ENCODE data around the gene LCN10.
"Not testable (repeated sequence)": the region's sequence is repeated elsewhere in the genome, so short reads cannot be mapped to it uniquely, and the experiment has no call there.

LCN10 gene

DNA sequence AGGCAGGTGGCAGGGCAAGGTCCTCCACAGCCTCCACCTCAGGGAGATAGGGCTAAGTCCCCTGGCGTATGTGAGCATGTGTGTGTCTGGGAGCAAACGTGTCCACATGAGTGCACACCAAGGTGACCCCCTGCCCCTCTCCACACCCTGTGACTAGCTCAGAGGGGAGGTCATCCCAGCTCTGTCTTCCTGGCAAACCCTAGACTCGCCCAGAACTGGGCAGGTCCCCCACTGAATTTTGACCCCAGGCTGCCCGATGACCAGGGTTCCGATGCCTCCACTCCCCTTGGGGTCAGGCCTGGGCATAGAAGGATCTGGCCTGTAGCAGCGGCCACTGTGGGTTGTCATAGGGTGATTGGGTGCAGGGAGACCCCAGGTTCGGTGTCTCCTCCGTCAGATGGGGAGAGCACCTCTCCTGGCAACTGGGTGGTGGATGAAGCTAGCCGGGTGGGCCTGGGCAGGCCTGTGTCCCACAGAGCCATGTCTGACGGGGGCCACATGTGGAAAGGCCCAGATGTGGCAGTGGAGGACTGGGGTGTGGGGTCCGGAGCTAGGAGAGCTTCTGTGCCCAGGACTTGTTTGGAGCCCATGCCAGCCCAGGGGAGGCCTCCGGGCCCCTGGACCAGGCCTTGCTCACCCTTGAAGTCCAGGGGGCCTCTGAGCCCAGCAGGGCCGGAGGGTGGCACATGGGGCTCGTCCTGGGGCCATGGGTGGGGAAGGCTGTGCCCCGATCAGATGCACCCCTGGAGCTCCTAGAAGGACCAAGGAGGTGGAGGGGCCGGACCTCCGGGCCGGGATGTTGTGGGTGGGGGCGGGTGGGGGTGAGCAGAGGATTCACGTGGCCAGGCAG, 24.2 kb downstream of the LCN10 start:
- DNase-seq: no peak

DNA sequence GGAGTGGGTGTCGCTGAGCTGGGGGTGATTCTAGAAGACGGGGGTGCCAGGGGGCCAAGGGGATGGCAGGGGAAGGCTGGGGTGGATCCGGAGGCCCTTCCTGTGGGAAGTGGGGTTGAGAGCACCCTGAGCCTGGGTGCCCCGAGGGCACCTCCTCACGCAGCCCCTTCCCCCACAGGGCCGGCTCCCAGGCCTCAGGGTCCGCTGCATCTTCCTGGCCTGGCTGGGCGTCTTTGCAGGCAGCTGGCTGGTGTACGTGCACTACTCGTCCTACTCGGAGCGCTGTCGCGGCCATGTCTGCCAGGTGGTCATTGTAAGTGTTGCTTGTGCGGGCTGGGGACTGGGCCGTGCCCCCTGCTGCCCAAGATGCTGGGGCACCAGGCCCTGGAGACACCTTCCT, 25.3 kb downstream of the LCN10 start:
- DNase-seq: no peak

DNA sequence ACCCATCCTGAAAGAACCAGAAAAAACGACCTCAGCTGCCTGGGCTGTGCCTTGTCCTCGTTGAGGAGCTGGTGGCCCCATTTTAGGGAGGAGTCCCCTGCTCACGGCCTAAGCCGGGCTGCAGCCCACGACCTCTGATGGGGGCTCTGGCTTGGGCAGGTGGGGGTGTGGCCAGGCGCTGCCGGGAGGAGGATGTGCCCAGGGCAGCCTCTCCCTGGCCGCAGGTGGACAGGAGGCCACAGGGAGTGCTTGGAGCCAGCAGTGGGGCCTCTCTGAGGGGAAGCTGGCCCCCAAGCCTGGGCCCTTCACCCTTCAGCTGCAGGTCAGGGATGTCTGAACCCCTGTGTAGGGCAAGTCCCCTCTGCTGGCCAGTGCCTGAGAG, 27.9 kb downstream of the LCN10 start:
- DNase-seq: no peak

DNA sequence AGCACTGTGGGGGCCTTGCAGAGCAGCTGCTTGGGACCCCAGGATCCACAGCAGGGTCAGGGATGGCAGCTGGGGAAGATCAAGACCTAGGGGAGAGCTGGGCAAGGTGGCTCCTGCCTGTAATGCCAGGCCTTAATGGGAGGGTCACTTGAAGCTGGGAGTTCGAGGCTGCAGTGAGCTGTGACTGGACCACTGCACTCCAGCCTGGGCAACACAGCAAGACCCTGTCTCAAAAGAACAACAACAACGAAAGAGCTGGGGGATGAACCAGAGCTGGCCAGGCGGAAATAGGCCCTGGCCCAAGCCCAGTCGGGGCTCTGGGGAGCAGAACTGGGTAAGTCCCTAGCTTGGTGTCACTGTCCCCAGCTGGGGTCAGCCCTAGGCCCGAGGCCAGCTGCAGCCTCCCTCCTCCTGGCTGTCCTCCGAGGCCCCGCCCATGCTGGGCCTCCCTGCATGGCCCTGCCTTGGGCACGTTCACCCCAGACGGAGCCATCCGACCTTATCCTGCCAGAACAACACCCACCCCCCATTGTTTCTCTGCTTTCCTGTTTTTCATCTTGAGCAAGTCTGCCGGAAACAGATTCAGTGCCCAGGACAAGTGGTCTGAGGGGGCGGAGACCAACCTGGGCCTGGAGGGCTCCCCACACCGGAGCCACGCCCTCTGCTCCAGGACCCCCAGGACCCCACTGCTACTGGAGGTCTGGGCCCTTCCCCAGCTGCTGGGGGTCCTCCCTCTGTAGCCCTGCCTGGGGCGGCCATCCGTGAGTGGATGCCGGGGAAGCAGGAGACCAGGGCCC, 28.4 kb downstream of the LCN10 start:
- no peak for DNase-seq

DNA sequence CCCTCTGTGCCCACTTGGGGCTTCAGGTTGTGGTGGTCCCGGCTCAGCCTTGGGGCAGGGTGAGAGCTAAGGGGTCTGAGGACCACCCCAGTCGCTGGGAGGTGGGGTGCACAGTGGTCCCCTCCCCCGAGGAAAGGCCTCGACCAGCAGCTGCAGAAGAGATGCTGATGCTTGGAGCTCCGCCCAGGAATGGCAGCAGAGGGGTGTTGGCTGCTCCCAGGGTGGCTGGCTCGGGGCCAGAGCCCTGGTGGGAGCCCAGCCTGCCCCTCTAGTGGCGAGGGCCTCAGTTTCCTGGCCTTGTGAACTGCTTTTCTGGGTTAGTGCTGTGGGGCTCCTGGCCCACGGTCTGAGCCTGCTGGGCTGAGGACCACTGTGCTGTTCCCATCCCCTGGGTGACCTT, 29.2 kb downstream of the LCN10 start:
- no peak for DNase-seq

DNA sequence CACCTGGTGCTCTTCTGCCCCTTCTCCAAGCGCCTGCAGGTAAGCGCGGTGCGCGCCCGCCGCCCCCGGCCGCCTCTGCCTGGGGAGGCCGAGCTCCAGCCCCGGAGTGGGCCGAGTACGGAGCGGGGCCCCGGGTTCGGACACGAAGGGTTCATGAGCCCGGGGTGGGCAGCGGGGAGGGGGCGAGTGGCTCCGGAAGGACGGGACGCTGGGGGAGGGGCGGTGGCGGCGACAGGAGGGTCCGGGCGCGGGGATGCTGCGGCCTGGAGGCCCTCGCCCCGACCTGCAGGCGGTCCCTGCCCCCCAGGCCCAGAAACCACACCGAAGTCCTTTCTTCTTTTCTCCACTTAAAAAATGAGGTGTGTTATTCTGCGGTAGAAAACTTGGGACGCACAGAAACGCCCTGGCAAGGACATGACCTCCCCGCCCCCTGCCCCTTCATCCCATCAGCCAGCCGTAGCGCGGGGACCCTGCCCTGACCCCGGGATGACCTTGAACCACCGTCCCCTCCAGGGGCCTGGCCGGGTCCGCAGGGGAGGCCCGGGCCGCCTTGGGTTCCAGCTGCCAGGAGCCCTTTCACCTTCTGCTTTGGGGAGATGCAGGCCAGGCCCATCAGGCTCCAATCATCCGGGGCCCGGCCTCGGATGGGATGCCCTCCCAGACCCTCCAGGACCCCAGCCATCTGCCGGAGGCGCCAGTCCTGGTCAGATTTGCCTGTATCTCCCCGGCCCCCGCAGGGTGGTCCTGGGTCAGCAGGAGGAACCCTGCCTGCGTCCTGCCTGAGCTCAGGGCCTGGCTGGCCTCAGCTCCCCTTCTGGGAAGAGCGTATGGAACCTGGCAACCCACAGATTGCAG, 29.8 kb downstream of the LCN10 start:
- no peak for DNase-seq

DNA sequence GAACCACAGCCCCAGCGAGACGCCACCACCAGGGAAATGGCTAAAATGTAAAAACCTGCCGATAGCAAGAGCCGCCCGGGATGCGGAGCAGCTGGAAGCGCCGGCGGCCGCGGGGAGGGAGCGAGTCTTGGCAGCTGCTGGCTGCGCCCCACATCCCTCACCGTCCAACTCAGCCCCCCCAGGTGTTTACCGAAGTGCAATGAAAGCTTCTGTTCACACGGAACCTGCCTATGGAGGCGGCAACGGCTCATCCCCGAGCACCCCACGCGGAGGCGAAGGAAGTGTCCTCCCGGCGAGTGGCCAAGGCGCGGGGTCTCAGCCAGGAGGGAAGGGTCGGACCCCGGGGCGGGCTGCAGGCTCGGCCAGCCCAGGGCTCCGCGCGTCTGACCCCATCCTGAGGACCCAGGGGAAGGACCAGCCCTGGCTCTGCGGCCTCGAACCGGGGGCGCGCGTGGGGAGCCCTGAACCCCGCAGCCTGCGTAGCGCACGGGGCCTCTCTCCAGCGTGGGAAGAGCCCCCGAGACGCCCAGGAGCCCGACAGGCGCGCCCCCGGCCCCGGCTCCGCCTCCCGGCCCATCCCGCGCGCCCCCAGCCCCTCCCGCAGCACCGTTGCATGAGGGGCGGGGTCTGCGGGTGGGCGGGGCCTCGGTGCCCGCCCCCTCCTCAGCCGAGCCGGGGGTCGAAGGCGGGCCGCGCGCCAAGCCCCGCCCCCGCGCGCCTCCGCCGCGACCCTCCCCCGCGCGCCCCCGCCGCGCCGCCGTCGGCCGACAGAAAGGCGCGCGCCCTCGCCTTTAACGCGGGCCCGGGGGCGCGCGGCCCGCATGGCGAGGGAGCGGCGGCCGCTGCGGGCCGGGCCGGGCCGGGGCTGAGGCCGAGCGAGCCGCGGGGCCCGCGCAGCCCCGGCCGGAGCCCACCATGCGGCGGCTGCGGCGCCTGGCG, 30.7 kb downstream of the LCN10 start, which contains the start of gene DIPK1B:
Gene DIPK1B, plus strand, starts transcription at position 822 of the 939 bp plus-strand sequence. Its CDS starts 94 bp downstream, at position 916.
- DNase-seq: peak; percentile 42

DNA sequence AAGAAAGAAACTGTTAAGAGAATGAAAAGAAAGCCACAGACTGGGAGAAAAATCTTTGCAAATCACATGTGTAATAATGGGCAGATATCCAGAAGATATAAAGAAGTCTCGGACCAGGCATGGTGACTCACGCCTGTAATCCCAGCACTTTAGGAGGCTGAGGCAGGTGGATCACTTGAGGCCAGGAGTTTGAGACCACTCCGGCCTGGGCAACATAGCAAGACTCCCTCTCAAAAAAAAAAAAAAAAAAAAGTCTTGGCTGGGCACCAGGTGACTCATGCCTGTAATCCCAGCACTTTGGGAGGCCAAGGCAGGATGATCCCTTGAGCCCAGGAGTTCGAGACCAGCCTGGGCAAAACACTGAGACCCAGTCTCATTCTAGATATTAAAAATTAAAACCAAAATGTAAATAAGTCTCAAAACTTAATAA, 31.5 kb downstream of the LCN10 start:
- not testable (repeated sequence) for DNase-seq

DNA sequence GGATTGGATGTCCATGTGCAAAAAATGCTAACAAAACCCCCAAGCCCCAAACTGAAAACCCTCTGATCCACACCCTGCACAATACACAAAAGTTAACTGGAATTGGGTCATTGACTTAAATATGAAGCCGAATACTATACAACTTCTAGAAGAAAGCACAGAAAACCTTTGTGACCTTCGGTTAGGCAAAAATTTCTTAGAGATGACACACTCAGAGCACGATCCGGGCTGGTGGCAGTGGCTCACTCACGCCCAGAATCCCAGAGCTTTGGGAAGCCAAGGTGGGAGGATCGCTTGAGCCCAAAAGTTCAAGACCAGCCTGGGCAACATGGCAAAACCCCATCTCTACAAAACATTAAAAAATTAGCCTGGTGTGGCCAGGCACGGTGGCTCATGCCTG, 32.2 kb downstream of the LCN10 start:
- DNase-seq: no peak

DNA sequence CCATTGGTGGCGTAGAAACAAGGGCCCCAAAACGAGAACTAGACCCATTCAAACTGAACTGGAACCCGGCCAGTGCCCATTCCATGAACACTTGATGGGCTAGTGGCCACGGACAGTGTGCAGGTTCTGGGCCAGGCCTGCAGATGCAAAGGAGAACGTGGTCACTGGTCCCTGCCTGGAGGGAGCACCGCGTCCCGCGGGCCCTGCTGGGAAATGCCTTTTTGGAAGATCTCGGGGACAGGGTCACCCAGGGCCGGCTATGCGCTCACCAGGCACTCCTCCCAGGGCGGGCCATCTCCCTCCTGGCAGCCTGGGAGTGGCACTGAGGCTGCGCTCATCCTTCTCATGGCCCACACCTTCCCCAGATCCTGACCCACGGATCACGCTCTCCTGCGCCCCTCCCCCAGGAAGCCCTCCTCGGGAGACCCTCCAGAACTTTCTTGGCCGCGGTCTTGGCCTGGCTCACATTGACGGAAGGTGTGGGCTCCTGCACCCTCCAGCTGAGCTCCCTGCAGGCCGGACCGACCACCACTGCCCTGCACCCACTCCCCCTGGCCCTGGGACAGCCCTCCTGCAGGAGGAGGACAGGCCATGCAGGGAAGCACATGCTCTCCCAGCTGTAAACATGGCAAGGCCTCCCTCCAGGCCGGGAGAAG, 33.2 kb downstream of the LCN10 start:
- no peak for DNase-seq

DNA sequence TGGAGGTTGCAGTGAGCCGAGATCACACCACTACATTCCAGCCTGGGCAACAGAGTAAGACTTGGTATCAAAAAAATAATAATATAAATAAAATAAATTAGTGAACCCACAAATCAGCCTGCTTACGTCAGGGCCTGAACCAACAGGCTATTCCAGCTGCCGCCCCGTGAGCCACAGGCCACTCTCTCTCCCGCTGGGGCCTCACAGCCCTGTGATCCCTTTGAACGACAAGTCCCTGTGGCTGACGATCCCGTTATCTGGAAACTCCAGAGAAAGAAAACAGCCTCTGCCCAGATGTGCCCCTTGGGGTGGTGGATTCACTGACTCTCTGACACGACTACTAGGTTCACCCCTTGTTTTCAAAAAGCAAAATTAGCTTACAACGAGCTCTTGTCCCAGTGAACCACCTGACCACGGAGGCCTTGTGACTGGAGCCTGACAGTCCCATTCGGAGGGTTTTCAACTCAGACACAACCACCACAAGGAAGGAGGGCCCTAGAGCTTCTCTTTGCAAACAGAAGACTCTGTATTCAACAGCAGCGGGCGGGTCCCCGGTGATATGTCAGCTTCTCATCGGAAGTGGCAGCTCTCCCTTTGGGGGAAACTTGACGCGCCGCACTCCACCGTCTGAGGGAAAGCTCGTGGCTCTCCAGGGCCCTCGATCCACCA, 34.8 kb downstream of the LCN10 start:
- DNase-seq: no peak

DNA sequence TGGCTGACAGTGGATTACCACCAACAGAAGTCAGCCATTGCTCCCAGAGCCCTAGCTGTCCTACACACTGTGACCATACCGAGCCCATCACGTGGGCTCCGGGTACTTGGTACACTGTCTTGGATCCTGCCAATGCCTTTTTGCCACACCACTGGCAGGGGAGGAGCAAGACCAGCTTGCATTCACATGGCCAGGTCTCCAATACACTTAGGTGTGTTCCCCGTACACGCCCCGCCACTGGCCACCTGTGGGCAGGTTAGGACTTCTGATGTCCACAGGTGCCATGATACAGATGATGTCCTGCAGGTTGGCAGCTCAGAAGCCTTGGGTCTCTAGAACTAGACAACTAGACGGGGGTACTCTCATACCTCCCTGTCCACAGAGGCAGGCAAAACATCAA, 35.7 kb downstream of the LCN10 start:
- no peak for DNase-seq

DNA sequence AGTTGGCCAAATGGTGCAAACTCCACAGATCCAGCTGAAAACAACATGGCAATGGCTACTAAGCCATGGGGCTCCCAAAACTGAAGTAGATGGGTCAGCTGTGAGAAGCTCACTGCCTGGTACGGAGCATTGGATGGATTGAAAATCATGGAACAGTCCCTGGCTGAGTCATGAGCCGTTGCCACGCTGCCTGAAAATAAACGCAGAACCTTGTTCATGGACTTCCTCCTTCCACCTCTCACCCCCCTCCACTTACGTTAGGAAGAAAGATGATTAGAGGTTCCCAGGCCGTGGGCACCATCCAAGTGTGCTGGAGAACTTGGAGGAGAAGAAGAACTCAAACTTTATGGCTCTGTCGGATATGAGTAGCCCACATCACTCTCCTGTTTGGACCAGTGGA, 37.2 kb downstream of the LCN10 start:
- DNase-seq: no peak

DNA sequence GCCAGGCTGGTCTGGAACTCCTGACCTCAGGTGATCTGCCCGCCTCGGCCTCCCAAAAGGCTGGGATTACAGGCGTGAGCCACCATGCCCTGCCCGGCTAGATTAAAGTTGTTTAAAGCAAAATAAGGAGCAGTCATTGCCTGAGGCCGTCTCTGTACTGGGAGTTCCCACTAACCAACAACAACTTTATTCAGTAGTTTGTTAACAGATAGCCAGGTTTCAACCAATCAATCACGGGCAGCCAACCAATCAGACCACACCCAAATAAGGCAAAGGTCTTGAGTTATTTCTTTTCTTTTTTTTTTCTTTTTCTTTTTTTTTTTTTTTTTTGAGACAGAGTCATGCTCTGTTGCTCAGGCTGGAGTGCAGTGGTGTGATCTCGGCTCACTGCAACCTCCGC, 38.0 kb downstream of the LCN10 start:
- not testable (repeated sequence) for DNase-seq

DNA sequence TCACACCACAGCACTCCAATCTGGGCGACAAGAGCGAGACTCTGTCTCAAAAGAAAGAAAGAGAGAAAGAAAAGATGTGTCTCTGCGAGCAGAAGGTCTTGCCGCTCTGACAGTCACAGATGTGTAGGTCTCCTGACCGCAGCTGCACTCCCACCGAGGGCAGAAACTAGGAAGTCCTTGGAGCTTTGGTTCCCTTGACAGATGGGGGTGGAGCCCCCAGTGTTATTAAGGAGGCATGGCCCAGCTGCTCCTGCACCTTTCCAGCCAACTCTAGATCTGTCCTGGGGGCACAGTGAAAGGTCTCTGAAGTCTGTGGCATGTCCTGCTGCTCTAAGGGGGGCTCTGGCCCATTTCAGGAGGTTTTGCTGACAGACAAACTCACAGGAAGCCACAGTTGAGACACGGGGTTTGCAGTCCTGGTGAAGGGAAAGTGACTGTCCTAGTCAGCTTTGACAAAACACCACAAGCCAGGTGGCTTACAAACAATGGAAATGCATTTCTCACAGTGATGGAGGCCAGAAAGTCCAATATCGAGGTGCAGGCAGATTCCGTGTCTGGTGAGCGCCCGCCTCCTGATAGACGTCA, 39.4 kb downstream of the LCN10 start:
- no peak for DNase-seq

DNA sequence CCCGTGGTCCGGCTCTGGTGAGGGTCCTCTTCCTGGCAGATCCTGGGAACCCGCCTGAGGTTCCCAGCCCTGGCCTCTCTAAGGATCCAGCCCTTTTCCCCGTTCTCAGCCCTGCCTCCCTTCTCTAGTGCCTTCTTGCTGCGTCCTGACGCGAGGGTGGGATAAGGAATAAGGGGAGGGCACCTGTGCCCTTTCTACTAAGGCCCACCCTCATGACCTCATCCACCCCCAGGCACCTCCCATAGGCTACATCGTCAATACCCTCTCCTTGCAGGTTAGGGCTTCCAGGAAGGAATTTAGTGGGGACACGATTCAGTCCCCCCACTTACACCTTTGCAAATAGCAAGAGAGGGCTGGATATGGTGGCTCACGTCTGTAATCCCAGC, 41.1 kb downstream of the LCN10 start:
- no peak for DNase-seq

DNA sequence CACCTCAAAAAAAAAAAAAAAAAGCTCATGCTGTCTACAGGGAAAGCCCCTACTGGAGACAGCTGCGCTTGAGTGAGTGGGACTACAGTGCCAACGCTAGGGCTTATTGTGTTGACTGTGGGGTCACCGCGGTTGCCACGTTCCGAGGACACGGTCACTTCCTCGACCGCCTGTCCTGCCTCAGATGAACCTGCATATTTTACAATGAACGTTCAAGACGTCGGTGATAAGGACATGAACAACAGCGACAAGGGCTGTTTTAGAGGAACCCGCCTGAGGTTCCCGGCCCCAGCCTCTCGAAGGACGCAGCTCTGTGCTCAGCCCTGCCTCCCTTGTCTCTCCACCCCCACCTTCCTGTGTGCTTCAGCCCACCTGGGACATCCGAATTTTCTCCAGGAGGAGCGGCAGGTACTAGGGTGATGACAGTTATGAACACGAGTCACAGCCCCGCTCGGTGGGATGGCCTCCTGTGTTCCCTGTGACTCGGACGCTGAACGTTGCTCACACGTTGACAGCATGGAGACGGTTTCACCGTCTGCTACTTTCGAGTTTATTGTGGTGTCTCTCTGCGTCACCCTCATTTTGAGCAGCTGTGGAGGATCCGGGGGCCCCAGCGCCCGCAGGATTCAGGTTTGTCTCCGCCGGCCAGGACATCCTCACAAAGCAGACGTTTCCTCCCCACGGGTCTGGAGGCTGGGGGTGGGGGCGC, 41.6 kb downstream of the LCN10 start:
- DNase-seq: no peak

DNA sequence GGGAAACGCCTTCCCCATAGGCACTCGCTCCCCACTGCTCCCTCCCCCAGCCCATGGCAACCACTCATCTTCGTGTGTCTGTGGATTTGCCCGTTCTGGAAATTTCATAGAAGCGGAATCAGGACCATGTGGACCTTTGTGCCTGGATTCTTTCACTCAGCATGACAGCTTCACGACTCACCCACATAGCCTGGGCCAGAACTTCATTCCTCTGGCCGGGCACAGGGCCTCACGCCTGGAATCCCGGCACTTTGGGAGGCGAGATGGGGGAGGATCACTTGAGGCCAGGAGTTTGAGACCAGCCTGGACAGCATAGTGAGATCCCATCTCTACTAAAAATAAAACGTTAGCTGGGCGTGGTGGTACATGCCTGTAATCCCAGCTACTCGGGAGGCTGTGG, 42.4 kb downstream of the LCN10 start:
- no peak for DNase-seq

DNA sequence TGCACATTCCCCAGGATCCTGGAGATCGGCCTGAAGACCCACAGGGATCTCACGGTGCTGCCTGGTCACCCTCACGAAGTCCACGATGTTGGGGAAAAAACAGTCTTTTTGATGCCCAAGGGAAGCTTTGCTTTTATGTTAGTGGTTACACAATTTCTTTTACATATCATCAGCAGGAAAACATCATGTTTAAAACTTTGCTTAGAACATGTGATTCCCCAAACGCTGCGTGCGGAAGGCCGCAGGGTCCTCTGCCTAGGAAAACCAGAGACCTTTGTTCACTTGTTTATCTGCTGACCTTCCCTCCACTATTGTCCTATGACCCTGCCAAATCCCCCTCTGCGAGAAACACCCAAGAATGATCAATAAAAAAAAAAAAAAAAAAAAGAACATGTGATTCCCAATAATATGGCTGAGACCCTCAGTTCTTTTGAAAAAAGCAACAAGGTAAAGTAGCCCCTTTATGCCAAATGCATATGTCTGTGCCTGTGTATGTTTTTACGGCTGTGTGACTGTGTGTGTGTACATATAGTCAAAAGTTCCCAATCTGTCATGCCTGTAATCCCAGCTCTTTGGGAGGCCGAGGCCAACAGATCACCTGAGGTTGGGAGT, 44.0 kb downstream of the LCN10 start:
- no peak for DNase-seq

Measured in NCI-H2227 treated with DMSO at 0.1 percent for 48 hours (cell line).